ENCODE measurements around the gene EIF4G1. TPM values are rescaled to one million over a fixed set of nuclear protein-coding genes. Genes with fewer than 3 reads are reported as not detected.

EIF4G1 gene
- total and polyA plus RNA-seq, 2 of the 8 experiments (the other 6 are each of a cell fraction or from before 2014, with no cell fraction given), result 318 to 473 TPM

GRCh38 chr3:184352149-184352785, 37.9 kb downstream of the EIF4G1 start (continued):
- TF ChIP-seq CEBPB (IDR thresholded peaks at IDR 0.05; ENCODE audit: low read depth, low read length) (no peak), SAP30 (IDR thresholded peaks at IDR 0.05; ENCODE audit: insufficient read depth, insufficient replicate concordance, low read length) (no peak), BACH1 (IDR thresholded peaks at IDR 0.05; ENCODE audit: low read length) (no peak), NANOG (IDR thresholded peaks at IDR 0.05; ENCODE audit: insufficient read depth, low read depth, low read length, poor library complexity, severe bottlenecking) (no peak)

Data from H1 (cell line).